HL-60 (cell line): Measurements from ENCODE around the gene WFS1.

Experiments
- DNase-seq, 2 experiments: peaks; one replicate each; pipeline ENCODE4 v3.0.0-alpha.2; 2010 to 2020; ENCODE audit warnings: low read depth in 1 of 2, low spot score in 1 of 2
- H3K27ac ChIP-seq: fragments of 250-450 bp; sonication (Bioruptor Pico); replicated peaks from 2 replicates; pipeline ENCODE4 v1.5.1; 2020; ENCODE audit warnings: mild to moderate bottlenecking, moderate library complexity
- H3K27me3 ChIP-seq: fragments of 250-450 bp; sonication (Bioruptor Pico); 2 replicates; pipeline ENCODE4 v1.5.1; 2021; ENCODE audit warnings: mild to moderate bottlenecking, moderate library complexity; ENCODE audit not compliant: insufficient read depth, poor library complexity, severe bottlenecking
- H3K4me3 ChIP-seq: replicated peaks from 2 replicates; pipeline ENCODE4 v1.5.1; 2011; ENCODE audit warnings: mild to moderate bottlenecking, control low read depth, low read length; ENCODE audit not compliant: insufficient read depth
- GABPA ChIP-seq: IDR thresholded peaks from 2 replicates; pipeline ENCODE4 v1.6.1; 2012; ENCODE audit warnings: low read depth
- POLR2AphosphoS5 ChIP-seq: IDR thresholded peaks from 2 replicates; pipeline ENCODE4 v1.6.1; 2012; ENCODE audit warnings: low read depth
- SPI1 ChIP-seq: IDR thresholded peaks from 2 replicates; pipeline ENCODE4 v1.6.1; 2012; ENCODE audit warnings: low read depth, mild to moderate bottlenecking, borderline replicate concordance
- TF ChIP-seq, protein P1 (sequence below): IDR thresholded peaks from one replicate; pipeline ENCODE4 v1.5.1; 2011; ENCODE audit warnings: low read length, control low read depth, inconsistent platforms; ENCODE audit not compliant: insufficient read depth
- TF ChIP-seq, protein P2 (sequence below): IDR thresholded peaks from 2 replicates; pipeline ENCODE4 v1.6.1; 2012; ENCODE audit warnings: low read depth; ENCODE audit not compliant: insufficient replicate concordance

Gene WFS1

DNA sequence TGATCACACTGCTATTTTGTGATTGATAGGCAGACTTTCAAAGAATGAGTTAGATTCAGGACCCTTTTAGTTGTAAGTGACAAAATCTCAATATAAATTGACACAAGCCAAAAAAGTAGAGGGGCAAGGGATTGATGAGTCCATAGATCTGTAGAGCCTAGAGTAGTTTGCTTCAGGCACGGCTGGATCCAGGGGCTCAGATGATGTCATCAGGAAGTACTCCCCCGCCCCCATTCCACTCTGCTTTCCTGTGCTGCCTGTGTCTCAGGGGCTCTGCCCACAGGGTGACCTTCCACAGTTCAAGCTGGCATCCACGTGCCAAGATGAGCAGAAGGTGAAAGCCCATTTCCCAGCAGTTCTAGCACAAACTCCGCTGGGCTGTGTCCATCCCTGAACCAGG is 13.6 kb downstream of the WFS1 start:
- Histone ChIP-seq H3K27me3 (no peaks in the 10 kb centered on the region), H3K4me3 (no peak overlapping the region), H3K27ac (no peak overlapping the region)
- no peak for DNase-seq
- TF ChIP-seq POLR2AphosphoS5 (no peak), SPI1 (no peak), GABPA (no peak)
- TF ChIP-seq, protein P1, sequence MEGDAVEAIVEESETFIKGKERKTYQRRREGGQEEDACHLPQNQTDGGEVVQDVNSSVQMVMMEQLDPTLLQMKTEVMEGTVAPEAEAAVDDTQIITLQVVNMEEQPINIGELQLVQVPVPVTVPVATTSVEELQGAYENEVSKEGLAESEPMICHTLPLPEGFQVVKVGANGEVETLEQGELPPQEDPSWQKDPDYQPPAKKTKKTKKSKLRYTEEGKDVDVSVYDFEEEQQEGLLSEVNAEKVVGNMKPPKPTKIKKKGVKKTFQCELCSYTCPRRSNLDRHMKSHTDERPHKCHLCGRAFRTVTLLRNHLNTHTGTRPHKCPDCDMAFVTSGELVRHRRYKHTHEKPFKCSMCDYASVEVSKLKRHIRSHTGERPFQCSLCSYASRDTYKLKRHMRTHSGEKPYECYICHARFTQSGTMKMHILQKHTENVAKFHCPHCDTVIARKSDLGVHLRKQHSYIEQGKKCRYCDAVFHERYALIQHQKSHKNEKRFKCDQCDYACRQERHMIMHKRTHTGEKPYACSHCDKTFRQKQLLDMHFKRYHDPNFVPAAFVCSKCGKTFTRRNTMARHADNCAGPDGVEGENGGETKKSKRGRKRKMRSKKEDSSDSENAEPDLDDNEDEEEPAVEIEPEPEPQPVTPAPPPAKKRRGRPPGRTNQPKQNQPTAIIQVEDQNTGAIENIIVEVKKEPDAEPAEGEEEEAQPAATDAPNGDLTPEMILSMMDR = no peak
- TF ChIP-seq, protein P2, sequence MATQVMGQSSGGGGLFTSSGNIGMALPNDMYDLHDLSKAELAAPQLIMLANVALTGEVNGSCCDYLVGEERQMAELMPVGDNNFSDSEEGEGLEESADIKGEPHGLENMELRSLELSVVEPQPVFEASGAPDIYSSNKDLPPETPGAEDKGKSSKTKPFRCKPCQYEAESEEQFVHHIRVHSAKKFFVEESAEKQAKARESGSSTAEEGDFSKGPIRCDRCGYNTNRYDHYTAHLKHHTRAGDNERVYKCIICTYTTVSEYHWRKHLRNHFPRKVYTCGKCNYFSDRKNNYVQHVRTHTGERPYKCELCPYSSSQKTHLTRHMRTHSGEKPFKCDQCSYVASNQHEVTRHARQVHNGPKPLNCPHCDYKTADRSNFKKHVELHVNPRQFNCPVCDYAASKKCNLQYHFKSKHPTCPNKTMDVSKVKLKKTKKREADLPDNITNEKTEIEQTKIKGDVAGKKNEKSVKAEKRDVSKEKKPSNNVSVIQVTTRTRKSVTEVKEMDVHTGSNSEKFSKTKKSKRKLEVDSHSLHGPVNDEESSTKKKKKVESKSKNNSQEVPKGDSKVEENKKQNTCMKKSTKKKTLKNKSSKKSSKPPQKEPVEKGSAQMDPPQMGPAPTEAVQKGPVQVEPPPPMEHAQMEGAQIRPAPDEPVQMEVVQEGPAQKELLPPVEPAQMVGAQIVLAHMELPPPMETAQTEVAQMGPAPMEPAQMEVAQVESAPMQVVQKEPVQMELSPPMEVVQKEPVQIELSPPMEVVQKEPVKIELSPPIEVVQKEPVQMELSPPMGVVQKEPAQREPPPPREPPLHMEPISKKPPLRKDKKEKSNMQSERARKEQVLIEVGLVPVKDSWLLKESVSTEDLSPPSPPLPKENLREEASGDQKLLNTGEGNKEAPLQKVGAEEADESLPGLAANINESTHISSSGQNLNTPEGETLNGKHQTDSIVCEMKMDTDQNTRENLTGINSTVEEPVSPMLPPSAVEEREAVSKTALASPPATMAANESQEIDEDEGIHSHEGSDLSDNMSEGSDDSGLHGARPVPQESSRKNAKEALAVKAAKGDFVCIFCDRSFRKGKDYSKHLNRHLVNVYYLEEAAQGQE = no peak

DNA sequence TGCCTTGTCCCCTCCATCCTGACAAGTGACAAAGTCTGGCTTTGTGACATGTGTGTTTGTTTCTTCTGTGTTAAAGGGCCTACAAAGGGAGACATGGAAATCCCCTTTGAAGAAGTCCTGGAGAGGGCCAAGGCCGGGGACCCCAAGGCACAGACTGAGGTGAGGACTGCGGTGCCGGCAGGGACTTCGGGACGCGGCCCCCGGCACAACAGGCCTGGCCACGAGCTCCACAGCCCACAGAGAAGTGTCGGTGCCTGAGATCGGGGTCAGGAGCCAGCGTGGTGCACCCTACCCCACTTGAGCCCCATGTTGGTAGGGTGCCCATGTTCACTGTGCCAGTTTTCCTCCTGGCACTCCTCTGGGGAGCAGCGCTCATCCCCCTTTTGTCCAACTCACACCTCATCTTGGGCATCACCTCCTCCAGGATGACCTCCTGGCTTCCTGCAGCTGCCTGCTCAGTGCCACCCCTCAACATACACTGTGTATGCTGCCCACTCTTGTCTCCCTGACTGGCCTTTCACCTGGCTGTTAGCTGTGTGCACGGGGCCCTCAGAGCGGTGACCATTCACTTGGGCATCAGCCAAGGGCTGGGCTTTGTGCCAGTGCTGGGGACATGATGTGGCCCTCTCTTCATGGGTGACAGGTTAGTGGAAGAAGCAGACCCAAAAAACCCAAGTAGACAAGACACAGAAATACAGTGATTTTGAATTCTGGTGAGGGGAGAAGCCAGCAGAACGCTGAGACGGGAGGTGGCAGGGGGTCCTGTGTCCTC is 17.6 kb downstream of the WFS1 start:
- no peak overlapping the region for H3K27ac ChIP-seq

DNA sequence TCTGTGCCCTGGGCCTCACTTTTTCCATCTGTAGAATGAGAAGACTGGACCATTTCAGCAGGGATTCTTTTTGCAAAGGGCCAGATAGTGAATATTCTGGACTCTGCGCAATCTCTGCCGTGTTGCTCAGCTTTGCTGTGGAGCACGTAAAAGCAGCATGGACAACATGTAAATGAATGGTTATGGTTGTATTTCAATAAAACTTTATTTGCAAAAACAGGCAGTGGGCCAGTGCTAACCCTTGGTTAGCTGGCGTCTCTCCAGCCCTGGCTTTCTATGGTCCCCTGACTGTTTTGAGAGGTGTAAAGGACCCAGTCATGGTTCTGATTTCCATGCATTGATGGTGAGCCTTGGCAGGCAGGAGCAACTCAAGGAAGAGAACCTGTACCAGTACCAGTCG is 18.7 kb downstream of the WFS1 start:
- H3K27ac ChIP-seq = no peak overlapping the region
- TF ChIP-seq SPI1 (no peak), POLR2AphosphoS5 (no peak), GABPA (no peak)
- TF ChIP-seq, protein P2 = no peak
- TF ChIP-seq, protein P1 = no peak
- H3K4me3 ChIP-seq = no peak overlapping the region
- no peak for DNase-seq
- H3K27me3 ChIP-seq = no peaks in the 10 kb centered on the region

More for the DNA sequence above, 17.6 kb downstream of the WFS1 start:
- no peak for TF ChIP-seq POLR2AphosphoS5
- TF ChIP-seq, protein P1 = no peak
- TF ChIP-seq, protein P2 = no peak
- TF ChIP-seq SPI1 = no peak
- no peak for TF ChIP-seq GABPA
- Histone ChIP-seq H3K27me3 (no peaks in the 10 kb centered on the region), H3K4me3 (no peak overlapping the region)
- no peak for DNase-seq
